Measurements from ENCODE around the gene TXNDC8.

DNA sequence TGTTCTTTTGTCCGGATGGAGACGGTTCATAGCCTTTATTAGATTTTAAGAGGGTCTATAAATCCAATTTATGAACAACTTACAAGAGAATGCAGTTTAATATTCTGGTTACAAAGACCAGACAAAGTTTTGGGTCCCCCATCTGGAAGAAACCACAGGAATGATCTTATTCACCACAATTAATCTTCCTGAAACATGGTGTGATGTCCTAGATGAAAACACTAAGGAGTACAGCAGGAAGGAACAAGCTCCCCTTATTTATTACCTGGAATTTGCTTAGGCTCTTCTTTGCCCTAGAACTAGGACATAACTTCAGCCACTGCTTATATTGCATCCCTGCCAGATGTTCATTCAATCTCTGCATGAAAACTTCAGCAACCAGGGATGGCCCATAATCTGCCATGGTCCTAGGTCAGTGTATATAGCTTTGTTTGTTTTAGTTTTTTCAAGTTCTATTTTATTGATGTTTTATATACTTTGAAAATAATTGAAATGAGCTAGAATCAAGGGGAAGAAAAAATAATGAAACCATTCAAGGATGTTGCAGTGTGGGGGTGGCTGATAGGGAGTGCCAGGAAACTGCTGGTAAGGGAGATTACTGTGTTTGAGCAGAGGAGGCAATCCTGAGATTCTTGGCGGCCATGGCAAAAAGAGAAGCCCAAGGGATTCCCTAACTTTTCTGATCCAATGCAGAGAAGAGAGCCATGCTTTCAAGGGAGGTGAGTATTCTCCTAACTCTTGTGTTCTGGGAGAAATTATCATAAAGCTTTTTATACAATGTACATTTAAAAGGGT is 16.8 kb downstream of the TXNDC8 start:
- TF ChIP-seq, protein P1, sequence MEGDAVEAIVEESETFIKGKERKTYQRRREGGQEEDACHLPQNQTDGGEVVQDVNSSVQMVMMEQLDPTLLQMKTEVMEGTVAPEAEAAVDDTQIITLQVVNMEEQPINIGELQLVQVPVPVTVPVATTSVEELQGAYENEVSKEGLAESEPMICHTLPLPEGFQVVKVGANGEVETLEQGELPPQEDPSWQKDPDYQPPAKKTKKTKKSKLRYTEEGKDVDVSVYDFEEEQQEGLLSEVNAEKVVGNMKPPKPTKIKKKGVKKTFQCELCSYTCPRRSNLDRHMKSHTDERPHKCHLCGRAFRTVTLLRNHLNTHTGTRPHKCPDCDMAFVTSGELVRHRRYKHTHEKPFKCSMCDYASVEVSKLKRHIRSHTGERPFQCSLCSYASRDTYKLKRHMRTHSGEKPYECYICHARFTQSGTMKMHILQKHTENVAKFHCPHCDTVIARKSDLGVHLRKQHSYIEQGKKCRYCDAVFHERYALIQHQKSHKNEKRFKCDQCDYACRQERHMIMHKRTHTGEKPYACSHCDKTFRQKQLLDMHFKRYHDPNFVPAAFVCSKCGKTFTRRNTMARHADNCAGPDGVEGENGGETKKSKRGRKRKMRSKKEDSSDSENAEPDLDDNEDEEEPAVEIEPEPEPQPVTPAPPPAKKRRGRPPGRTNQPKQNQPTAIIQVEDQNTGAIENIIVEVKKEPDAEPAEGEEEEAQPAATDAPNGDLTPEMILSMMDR (IDR thresholded peaks at IDR 0.05): no peak
- no peak for TF ChIP-seq POLR2A (IDR thresholded peaks at IDR 0.05)
